A673 (cell line): ENCODE data around the gene DPH2.

Experiments
- EZH2 ChIP-seq: fragments of 200-600 bp; sonication (generic); IDR thresholded peaks from 2 replicates; pipeline ENCODE4 v1.6.1; 2017; ENCODE audit warnings: borderline replicate concordance, low read depth, mild to moderate bottlenecking, mixed read lengths, antibody characterized with exemption, low read length; ENCODE audit not compliant: poor library complexity, severe bottlenecking
- TF ChIP-seq, protein P1 (sequence below): fragments of 300-800, 200-600 bp; sonication (generic); conservative IDR thresholded peaks from 2 replicates; pipeline ENCODE4 v1.5.1; 2017; ENCODE audit warnings: low read depth, mild to moderate bottlenecking, antibody characterized with exemption, low read length, moderate library complexity, mixed read lengths

- TF ChIP-seq, protein P1, sequence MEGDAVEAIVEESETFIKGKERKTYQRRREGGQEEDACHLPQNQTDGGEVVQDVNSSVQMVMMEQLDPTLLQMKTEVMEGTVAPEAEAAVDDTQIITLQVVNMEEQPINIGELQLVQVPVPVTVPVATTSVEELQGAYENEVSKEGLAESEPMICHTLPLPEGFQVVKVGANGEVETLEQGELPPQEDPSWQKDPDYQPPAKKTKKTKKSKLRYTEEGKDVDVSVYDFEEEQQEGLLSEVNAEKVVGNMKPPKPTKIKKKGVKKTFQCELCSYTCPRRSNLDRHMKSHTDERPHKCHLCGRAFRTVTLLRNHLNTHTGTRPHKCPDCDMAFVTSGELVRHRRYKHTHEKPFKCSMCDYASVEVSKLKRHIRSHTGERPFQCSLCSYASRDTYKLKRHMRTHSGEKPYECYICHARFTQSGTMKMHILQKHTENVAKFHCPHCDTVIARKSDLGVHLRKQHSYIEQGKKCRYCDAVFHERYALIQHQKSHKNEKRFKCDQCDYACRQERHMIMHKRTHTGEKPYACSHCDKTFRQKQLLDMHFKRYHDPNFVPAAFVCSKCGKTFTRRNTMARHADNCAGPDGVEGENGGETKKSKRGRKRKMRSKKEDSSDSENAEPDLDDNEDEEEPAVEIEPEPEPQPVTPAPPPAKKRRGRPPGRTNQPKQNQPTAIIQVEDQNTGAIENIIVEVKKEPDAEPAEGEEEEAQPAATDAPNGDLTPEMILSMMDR: no peak
- TF ChIP-seq EZH2: no peak
Measured at GRCh38 chr1:43924516-43924915, 45.3 kb upstream of the DPH2 start.
